PC-9 (cell line): ENCODE data around the gene RUNX3. TPM values are rescaled to one million over a fixed set of nuclear protein-coding genes. Genes with fewer than 3 reads are reported as not detected.

Experiments used
- BruUV-seq: library from RNA; stranded (reverse); fragments of 400-500 nt; replicated peaks from 2 replicates; lab custom pipeline; 2021; lab: Mats Ljungman, UMichigan
- CTCF ChIA-PET: fragments of 300-600 bp; sonication (Branson Sonifier 250); formaldehyde crosslinking; loops from one replicate; lab custom pipeline; 2022; ENCODE audit warnings: antibody characterized with exemption; lab: Charles Lee
- POLR2A ChIA-PET: fragments of 300-600 bp; sonication (Branson Sonifier 250); formaldehyde crosslinking; loops from one replicate; lab custom pipeline; 2022; ENCODE audit warnings: antibody characterized with exemption; ENCODE audit not compliant: unreplicated experiment; lab: Charles Lee
- DNase-seq, 2 experiments: peaks; one replicate each; pipeline versions ENCODE4 v3.0.0 to v3.0.0-alpha.2; 2015 to 2022; ENCODE audit warnings: mixed read lengths in 1 of 2
- H2AFZ ChIP-seq: fragments of 200-600 bp; sonication (generic); 2 replicates; pipeline ENCODE4 v1.8.1; 2017; ENCODE audit warnings: antibody characterized with exemption
- H3F3A ChIP-seq: fragments of 200-600 bp; sonication (generic); 2 replicates; pipeline ENCODE4 v1.8.1; 2017; ENCODE audit warnings: antibody characterized with exemption, mild to moderate bottlenecking, low read depth; ENCODE audit not compliant: insufficient read depth
- H3K27ac ChIP-seq: fragments of 200-600 bp; sonication (generic); 2 replicates; pipeline ENCODE4 v1.6.1; 2016; ENCODE audit warnings: mixed run types
- H3K27me3 ChIP-seq: fragments of 200-600 bp; sonication (generic); 2 replicates; pipeline ENCODE4 v1.6.1; 2016; ENCODE audit warnings: low read depth, mixed run types; ENCODE audit not compliant: insufficient read depth
- H3K36me3 ChIP-seq: fragments of 200-600 bp; sonication (generic); 2 replicates; pipeline ENCODE4 v1.6.1; 2016; ENCODE audit warnings: low read depth, mixed run types
- H3K4me1 ChIP-seq: fragments of 200-600 bp; sonication (generic); replicated peaks from 2 replicates; pipeline ENCODE4 v1.6.1; 2016; ENCODE audit warnings: mixed run types; ENCODE audit not compliant: insufficient read depth
- H3K4me2 ChIP-seq: fragments of 200-600 bp; sonication (generic); 2 replicates; pipeline ENCODE4 v1.6.1; 2017; ENCODE audit warnings: mixed run types
- H3K4me3 ChIP-seq: fragments of 200-600 bp; sonication (generic); 2 replicates; pipeline ENCODE4 v1.6.1; 2016; ENCODE audit warnings: mixed run types
- H3K79me2 ChIP-seq: fragments of 200-600 bp; sonication (generic); 2 replicates; pipeline ENCODE4 v1.6.1; 2017; ENCODE audit warnings: low read depth, mixed run types
- H3K9me2 ChIP-seq: fragments of 200-600 bp; sonication (generic); 2 replicates; pipeline ENCODE4 v1.8.1; 2017; ENCODE audit warnings: mild to moderate bottlenecking; ENCODE audit not compliant: insufficient read depth
- H3K9me3 ChIP-seq: fragments of 200-600 bp; sonication (generic); 2 replicates; pipeline ENCODE4 v1.8.1; 2016; ENCODE audit warnings: low read depth; ENCODE audit not compliant: insufficient read depth
- H4K20me1 ChIP-seq: fragments of 200-600 bp; sonication (generic); 2 replicates; pipeline ENCODE4 v1.8.1; 2017; ENCODE audit not compliant: insufficient read depth
- EZH2 ChIP-seq: fragments of 200-600 bp; sonication (generic); IDR thresholded peaks from 2 replicates; pipeline ENCODE4 v1.8.0; 2017; ENCODE audit warnings: antibody characterized with exemption, low read depth
- intact Hi-C: fragments of 100-400 bp; cut with micrococcal nuclease; formaldehyde crosslinking; loops from one replicate; pipeline ENCODE4 v1.10.0; 2022; ENCODE audit not compliant: unreplicated experiment
- total RNA-seq: library from RNA; stranded (reverse); gene quantifications from 2 replicates; pipeline ENCODE4 v1.2.3, GENCODE V29; 2021
- TF ChIP-seq, protein P1 (sequence below): fragments of 200-600 bp; sonication (generic); conservative IDR thresholded peaks from 2 replicates; pipeline ENCODE4 v1.6.1; 2017; ENCODE audit warnings: mixed run types, antibody characterized with exemption, mild to moderate bottlenecking, moderate library complexity

RUNX3 gene
- total RNA-seq, 1 experiment from 2014 or later: not detected

DNA sequence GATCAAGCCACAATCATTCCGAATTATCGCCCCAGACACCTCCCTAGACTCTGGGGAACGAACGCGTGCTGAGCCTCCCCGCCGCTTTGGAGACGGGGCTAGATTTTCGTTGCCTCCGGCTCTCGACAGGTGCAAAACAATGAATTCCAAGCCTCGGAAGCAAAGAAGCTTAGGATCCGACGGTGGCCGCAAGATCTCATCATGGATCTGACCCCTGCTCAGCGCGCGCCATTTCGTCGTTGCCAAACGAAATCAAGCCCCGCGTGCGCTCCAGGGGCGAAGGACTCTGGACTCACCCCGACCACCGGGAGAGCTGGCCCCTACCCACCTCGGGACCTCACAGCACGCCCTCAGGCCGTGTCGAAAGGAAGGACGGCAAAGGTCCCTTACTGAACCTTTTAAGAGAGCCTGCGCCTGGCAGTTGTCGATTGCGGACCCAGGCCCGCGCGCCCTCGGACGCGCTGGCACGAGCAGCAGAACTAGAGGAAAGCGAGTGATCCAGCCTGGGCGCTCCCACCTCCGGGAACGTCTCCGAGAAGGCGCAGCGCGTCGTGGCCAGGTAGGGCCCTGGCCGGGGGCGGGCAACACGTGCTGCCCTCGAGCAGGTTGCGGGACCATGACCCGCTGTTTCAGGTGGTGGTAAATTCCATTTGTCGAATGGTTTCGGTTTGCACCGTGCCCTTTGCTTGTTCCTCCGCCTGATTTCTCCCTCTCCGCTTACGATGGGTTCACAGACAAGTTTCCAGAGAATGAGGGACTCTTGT lies 1.6 kb upstream of the RUNX3 start:
- Histone ChIP-seq H2AFZ (no peak overlapping the region), H3K36me3 (no peaks in the 10 kb centered on the region), H3K4me3 (no peak overlapping the region), H4K20me1 (no peaks in the 10 kb centered on the region), H3K9me3 (no peaks in the 10 kb centered on the region), H3F3A (no peaks in the 10 kb centered on the region), H3K27ac (no peak overlapping the region), H3K4me2 (no peak overlapping the region), H3K27me3 (peaks cover 21% of the 10 kb centered on the region), H3K9me2 (no peaks in the 10 kb centered on the region), H3K79me2 (no peaks in the 10 kb centered on the region), H3K4me1 (no peaks in the 10 kb centered on the region)
- TF ChIP-seq EZH2: no peak
- TF ChIP-seq, protein P1, sequence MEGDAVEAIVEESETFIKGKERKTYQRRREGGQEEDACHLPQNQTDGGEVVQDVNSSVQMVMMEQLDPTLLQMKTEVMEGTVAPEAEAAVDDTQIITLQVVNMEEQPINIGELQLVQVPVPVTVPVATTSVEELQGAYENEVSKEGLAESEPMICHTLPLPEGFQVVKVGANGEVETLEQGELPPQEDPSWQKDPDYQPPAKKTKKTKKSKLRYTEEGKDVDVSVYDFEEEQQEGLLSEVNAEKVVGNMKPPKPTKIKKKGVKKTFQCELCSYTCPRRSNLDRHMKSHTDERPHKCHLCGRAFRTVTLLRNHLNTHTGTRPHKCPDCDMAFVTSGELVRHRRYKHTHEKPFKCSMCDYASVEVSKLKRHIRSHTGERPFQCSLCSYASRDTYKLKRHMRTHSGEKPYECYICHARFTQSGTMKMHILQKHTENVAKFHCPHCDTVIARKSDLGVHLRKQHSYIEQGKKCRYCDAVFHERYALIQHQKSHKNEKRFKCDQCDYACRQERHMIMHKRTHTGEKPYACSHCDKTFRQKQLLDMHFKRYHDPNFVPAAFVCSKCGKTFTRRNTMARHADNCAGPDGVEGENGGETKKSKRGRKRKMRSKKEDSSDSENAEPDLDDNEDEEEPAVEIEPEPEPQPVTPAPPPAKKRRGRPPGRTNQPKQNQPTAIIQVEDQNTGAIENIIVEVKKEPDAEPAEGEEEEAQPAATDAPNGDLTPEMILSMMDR: peak; percentile 31; the same call in 1 of the 2 replicates
- ChIA-PET POLR2A (no interaction called here), CTCF (no interaction called here)
- BruUV-seq: no TSS peak
- no peak for DNase-seq
- intact Hi-C loops: loop anchor here (2.0 kb wide), 1 partner anchor 169 kb away; no protein-coding TSS in a partner anchor

DNA sequence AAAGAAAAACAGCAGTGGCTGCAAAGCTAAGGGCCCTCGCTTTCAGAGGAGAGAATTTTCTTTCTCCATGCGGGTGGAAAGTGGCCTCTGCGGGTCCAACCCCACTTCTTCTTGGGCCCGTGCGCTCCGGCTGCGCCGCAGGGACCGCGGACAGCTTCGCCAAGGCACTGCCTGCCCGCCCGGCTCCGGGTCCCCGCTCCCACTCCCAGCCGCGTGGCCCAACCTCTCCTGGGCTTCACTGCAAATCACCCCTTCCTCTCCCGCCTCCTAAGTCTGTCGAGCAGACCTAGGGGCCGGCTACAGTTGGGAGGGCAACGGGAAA lies 1.0 kb upstream of the RUNX3 start:
- H3K79me2 ChIP-seq: no peaks in the 10 kb centered on the region
- no peak overlapping the region for H2AFZ ChIP-seq
- no peaks in the 10 kb centered on the region for H3K36me3 ChIP-seq
- no peaks in the 10 kb centered on the region for H3K9me2 ChIP-seq
- intact Hi-C loops: no loop called here
- DNase-seq: no peak
- no peaks in the 10 kb centered on the region for H3F3A ChIP-seq
- BruUV-seq: no TSS peak
- H4K20me1 ChIP-seq: no peaks in the 10 kb centered on the region
- no peaks in the 10 kb centered on the region for H3K4me1 ChIP-seq
- POLR2A ChIA-PET: no interaction called here
- H3K27me3 ChIP-seq: peaks cover 23% of the 10 kb centered on the region
- no peak overlapping the region for H3K4me3 ChIP-seq
- CTCF ChIA-PET: no interaction called here
- no peak overlapping the region for H3K4me2 ChIP-seq
- H3K9me3 ChIP-seq: no peaks in the 10 kb centered on the region
- H3K27ac ChIP-seq: no peak overlapping the region
- TF ChIP-seq, protein P1: no peak
- no peak for TF ChIP-seq EZH2

DNA sequence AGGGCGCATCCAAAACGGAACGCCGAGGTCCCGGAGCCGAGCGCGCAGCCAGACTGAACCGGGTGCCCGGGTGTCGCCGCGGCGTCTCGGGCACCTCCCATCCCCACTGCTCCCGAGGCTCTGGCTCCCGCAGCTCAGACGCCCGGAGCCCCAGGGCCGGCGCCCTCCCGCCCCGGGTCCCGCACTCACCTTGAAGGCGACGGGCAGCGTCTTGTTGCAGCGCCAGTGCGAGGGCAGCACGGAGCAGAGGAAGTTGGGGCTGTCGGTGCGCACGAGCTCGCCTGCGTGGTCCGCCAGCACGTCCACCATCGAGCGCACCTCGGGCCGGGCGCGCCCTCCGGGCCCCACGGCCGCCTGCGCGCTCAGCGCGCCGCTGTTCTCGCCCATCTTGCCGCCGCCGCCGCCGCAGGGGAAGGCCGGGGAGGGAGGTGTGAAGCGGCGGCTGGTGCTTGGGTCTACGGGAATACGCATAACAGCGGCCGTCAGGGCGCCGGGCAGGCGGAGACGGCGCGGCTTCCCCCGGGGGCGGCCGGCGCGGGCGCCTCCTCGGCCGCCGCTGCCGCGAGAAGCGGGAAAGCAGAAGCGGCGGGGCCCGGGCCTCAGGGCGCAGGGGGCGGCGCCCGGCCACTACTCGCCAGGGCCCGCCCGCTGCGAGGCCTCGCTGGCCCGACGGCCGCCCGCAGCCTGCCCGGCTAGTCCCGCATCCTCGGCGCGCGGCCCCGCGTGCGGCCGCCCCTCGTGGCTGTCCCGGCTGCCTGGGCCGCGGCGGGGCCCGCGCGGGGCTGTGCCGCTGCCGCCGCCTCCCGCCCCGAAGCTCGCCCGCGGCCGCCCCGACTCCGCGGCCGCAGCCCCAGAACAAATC lies 447 bp downstream of the RUNX3 start:
- H3F3A ChIP-seq: no peaks in the 10 kb centered on the region
- no peak for DNase-seq
- H3K4me2 ChIP-seq: no peak overlapping the region
- TF ChIP-seq, protein P1: no peak
- TF ChIP-seq EZH2: no peak
- H2AFZ ChIP-seq: no peak overlapping the region
- no peaks in the 10 kb centered on the region for H3K79me2 ChIP-seq
- no peak overlapping the region for H3K4me3 ChIP-seq
- POLR2A ChIA-PET: no interaction called here
- H3K36me3 ChIP-seq: no peaks in the 10 kb centered on the region
- intact Hi-C loops: no loop called here
- no peaks in the 10 kb centered on the region for H3K9me3 ChIP-seq
- no TSS peak for BruUV-seq
- H3K27ac ChIP-seq: no peak overlapping the region
- CTCF ChIA-PET: no interaction called here
- H3K4me1 ChIP-seq: no peaks in the 10 kb centered on the region
- H3K27me3 ChIP-seq: peaks cover 26% of the 10 kb centered on the region
- H3K9me2 ChIP-seq: no peaks in the 10 kb centered on the region
- H4K20me1 ChIP-seq: no peaks in the 10 kb centered on the region
